GM18526 (cell line): ENCODE results near the gene EPHA4.

Experiments used
- POLR2A ChIP-seq: IDR thresholded peaks from 3 replicates; pipeline ENCODE4 v1.6.1; 2011; ENCODE audit not compliant: insufficient read length; ENCODE audit errors: extremely low read depth

The EPHA4 gene

DNA sequence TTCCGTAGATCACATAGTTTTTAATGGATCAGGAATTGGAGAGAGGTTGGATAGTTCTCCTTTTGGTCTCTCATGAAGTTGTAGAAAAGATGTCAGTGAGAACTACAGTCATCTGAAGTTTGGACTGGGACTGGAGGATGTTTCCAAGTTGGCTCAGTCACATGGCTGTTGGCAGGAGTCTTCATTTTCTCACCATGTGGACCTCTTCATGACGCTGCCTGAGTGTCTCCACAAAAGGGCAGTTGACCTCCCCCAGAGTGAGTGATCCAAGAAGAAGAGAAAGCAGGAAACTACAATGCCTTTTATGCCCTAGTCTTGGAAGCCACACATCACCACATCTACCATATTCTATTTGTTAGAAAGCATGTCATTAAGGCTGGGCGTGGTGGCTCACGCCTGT lies 171.7 kb downstream of the EPHA4 start:
- TF ChIP-seq POLR2A: no peak

GRCh38 chr2:221399183-221399582 lies 172.9 kb downstream of the EPHA4 start:
- no peak for TF ChIP-seq POLR2A

GRCh38 chr2:221397187-221397586 lies 174.9 kb downstream of the EPHA4 start:
- no peak for TF ChIP-seq POLR2A

DNA sequence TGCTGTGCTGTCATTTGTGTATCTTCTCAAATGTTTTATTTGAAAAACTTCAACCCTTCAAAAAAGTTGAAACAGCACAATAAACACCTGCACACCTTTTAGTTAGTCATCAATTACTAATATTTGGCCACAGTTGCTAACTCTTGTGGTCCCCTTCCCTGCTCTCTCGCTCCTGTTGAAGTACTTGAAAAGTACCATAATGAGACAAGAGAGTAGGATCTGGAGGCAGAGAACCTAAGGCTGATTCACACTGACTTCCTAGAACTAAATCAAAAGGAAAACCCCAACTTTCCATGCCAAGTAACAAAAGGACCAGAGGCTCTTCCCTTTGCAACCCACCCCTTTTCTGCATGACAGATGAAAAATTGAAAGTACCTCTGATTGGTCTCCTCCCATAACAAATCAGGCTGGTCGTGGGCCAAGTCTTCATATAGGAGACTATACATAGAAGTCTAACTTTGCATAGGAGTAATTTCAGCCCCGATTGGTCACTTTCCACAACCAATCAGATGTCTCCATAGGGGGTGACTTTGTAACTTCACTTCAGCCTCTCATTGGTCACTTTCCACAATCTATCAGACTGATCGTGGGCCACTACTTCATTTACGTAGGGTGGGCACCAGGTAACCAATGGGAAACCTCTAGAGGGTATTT lies 179.7 kb downstream of the EPHA4 start:
- no peak for TF ChIP-seq POLR2A

DNA sequence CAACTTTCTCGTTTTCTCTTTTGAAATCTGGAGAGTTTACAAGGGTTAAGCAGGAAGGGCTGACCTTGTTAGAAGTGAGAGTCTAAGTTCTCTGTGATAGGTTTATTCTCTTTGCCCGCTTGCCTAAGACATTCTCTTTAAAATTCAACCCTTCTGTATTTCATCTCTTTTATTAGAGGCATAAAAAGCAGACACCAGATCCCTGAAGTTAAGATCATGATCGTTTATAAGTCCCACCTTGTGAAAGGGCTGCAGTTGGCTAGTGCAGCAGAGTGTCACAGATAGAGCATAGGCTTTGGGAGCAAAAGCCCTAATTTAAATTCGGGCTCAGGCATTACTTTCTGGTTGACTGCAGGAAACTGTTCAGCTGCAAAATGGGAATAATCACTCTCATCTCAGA lies 181.2 kb downstream of the EPHA4 start:
- TF ChIP-seq POLR2A: no peak

GRCh38 chr2:221389904-221390303 lies 182.2 kb downstream of the EPHA4 start:
- TF ChIP-seq POLR2A: no peak

DNA sequence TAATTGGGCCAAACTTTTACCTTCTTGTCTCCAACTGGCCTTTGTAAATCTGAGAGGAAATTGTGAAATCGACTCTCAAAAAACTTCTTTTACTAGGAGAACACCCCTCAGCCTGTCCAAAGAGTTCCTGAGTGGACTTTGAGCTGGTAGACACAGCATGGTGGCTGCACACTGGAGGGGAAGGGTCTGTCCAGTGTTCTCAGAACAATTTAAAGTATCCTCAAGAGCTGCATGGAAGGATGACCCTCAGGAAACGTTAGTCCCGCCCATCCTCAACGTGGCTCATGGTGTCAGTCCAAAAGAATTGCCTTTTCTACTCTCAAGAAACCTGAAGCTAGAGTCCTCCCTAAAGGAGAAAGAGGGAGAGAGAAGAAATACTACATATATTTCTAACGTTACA lies 182.7 kb downstream of the EPHA4 start:
- no peak for TF ChIP-seq POLR2A

DNA sequence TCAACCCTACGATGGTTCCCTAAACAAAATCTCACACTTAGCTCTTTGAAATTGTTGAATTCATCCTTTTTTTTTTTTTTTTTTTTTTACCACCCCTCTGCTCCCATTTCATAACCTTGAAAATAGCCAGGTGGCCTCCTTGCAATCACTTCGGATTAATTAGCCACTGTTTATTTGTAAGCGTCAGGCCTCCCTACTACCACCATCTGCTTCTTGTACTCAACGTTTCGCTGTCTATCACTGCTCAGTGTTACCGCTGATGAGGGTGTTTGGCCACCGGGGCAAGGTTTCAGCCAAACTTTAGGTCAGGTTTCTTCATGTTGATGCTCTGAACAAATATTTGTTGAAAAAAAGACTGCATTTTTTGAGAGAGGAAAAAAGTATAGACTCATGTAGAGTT lies 183.2 kb downstream of the EPHA4 start:
- TF ChIP-seq POLR2A: no peak

DNA sequence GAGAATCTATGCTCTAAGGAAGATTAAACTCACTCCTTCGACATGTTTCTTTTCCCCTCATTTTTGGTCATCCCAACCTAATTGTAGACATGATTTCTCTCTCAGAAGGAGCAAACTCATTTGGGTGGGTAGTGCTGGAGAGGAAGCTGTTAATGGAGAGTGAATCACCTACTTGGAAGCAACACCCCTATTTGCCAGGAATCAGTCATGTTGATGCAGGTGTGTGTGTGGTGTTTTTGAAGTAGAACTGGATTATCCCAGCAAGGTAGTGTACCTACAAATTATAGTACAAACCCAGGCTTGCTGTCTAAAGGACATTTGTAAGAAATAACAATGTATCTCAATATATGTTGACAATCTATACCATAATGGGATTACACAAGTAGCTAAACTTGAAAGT lies 186.4 kb downstream of the EPHA4 start:
- no peak for TF ChIP-seq POLR2A

DNA sequence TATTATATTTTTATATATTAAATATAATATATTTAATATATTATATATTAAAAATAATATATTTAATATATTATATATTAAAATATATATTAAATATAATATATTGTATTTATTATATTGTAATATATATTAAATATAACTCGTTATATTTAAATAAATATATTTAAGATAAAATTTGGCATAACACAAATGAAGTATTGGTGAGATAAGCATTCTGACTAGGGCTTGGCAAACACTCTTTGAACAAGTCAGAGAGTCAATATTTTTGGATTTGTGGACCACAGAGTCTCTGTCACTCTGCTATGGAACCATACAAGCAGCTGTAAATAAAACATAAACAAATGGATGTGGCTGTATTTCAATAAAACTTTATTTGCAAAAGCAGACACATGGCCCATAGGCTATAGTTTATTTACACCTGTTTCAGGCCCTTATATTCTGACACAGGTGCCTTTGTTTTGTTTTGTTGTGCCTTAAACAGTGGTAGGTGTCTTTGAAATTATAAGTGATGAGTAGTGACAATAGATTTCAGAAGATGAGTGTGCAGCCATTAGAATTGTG lies 190.1 kb downstream of the EPHA4 start:
- no peak for TF ChIP-seq POLR2A

GRCh38 chr2:221380686-221381085 lies 191.4 kb downstream of the EPHA4 start:
- no peak for TF ChIP-seq POLR2A

DNA sequence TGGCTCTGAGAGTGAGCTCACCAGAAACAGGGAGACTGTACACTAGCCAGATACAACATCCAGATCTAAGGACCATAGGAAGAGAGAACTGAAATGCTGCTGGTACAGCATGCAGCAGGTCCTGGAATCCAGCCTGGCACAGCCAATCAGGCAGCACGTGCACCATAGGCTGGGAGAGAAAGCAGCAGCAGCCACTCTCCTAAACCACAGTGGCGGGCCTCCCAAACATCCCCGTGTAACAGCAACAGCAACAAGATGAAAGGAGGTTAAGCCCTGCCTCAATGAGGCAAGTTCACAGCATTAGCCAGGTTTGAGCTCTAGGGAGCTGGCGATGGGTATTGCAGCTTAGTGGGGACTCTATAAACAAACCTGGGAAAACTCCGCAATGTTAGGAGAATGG lies 192.0 kb downstream of the EPHA4 start:
- no peak for TF ChIP-seq POLR2A

DNA sequence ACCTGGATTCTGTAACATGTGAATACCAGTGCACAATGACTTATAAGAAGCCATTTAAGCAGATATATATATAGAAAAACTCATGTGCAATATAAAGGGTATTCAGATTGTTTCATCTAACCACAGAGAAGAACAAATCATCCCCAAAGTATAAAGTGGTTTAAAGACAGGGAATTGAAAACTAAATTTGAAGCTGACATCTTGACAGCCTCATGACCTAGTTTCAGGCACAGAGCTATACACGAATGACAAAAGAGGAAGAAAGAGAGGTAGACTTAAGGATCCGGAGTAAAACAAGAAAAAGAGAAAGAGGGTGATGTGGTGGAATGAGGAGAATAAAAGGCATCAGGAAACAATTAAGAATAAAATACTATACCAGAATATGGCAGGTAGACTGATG lies 194.5 kb downstream of the EPHA4 start:
- TF ChIP-seq POLR2A: no peak

DNA sequence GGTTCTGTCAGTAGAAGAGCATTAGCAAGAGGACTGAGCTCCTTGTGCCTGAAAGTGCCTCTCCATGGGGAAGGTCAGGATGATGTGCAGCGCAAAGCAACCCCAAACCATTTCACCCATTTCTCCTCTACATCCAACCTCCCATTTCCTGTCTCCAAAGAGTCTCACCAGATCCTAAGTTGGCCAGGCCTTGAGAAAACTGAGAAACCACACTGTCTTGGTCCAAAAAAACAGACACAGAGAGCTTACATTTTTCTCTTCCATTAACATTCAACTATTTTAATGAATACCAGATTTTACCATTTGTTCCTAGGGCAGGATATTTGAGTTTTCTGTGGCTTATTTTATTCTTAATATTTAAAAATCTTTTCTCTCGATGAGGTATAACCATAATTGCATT lies 195.0 kb downstream of the EPHA4 start:
- TF ChIP-seq POLR2A: no peak

GRCh38 chr2:221374234-221374633 lies 197.9 kb downstream of the EPHA4 start:
- TF ChIP-seq POLR2A: no peak

DNA sequence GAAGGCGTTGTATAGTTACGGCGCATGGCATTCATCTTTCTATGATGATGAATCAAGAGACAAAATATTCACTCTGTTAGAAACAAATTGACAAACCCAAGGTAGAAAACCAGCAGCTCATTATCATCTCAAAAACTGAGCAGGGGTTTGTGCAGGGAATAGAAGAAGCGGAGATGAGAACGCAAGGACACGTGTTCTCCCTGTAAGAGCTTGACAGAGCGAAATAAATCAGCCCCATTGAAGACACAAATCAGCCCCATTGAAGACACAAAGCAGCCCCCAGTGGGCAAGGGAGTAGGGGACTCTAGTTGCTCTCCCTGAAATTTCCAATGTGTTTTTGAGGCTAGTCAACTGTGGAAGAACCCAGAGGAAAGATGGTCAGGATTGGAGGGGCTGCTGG lies 199.2 kb downstream of the EPHA4 start:
- no peak for TF ChIP-seq POLR2A
